K562 (cell line): ENCODE measurements around the gene MLH1. TPM values are rescaled to one million over a fixed set of nuclear protein-coding genes. Genes with fewer than 3 reads are reported as not detected.

Experiments used
- ATAC-seq: fragments of 200-7000 bp; cut with Tn5 transposase; 3 replicates; pipeline ENCODE4 v1.9.1; 2020; ENCODE audit warnings: moderate library complexity
- BruUV-seq: library from RNA; stranded (reverse); fragments of 400-500 nt; replicated peaks from 2 replicates; lab custom pipeline; 2021; lab: Mats Ljungman, UMichigan
- CTCF ChIA-PET: fragments of 300-600 bp; formaldehyde crosslinking; extraction: SDS; loops from one replicate; lab custom pipeline; 2021; ENCODE audit warnings: low intra/inter-chr PET ratio; lab: Yijun Ruan, JAX
- POLR2A ChIA-PET: fragments of 300-600, 350-650 bp; sonication (Branson Sonifier 250); formaldehyde crosslinking; extraction: SDS; loops from one replicate; lab custom pipeline; 2021; ENCODE audit warnings: antibody characterized with exemption, inconsistent platforms; lab: Yijun Ruan, JAX
- DNase-seq, 4 experiments: peaks; one replicate each; pipeline versions ENCODE4 v3.0.0 to v3.0.0-alpha.2; 2011 to 2018; ENCODE audit warnings: low spot score in 3 of 4, mixed read lengths in 3 of 4; ENCODE audit errors: extremely low read depth in 1 of 4
- FAIRE-seq: peaks from 2 replicates; lab custom pipeline; 2011; peaks lifted over from hg19 to GRCh38; lab: Jason Lieb, UNC
- H2AFZ ChIP-seq: 2 replicates; pipeline ENCODE4 v1.6.0; 2011; ENCODE audit warnings: low read depth, low read length, control low read depth, inconsistent platforms
- H3K27ac ChIP-seq: fragments of 200-600 bp; 3 replicates; pipeline ENCODE4 v1.8.0; 2011; ENCODE audit warnings: low read depth, mild to moderate bottlenecking, control low read depth, inconsistent platforms, low read length, moderate library complexity, mixed read lengths; ENCODE audit errors: extremely low read depth
- H3K27me3 ChIP-seq, 2 experiments: fragments of 300-600 bp in 1 of 2; 2 replicates in 1 of 2; 3 replicates in 1 of 2; pipeline versions ENCODE4 v1.6.0 to v1.8.0; 2011; ENCODE audit warnings: inconsistent platforms in 2 of 2, low read length in 2 of 2, mild to moderate bottlenecking in 1 of 2, mixed read lengths in 1 of 2, moderate library complexity in 1 of 2; ENCODE audit not compliant: control insufficient read depth in 2 of 2, insufficient read depth in 2 of 2
- H3K36me3 ChIP-seq: fragments of 300-600 bp; 3 replicates; pipeline ENCODE4 v1.8.0; 2011; ENCODE audit warnings: mild to moderate bottlenecking, low read length, inconsistent platforms; ENCODE audit not compliant: control insufficient read depth, insufficient read depth
- H3K4me1 ChIP-seq, 2 experiments: fragments of 200-600 bp in 1 of 2; replicated peaks in 1 of 2; 2 replicates in 1 of 2; 3 replicates in 1 of 2; pipeline versions ENCODE4 v1.5.1 to v1.8.0; 2011; ENCODE audit warnings: inconsistent platforms in 2 of 2, low read length in 2 of 2, mild to moderate bottlenecking in 1 of 2, mixed read lengths in 1 of 2, moderate library complexity in 1 of 2; ENCODE audit not compliant: control insufficient read depth in 2 of 2, insufficient read depth in 2 of 2
- H3K4me2 ChIP-seq: 2 replicates; pipeline ENCODE4 v1.6.1; 2011; ENCODE audit warnings: low read length, control low read depth, inconsistent platforms, mixed read lengths; ENCODE audit not compliant: insufficient read depth
- H3K4me3 ChIP-seq: fragments of 200-600 bp; sonication (generic), shearing (Covaris generic); 2 replicates; pipeline ENCODE4 v1.5.1; 2016; ENCODE audit warnings: control low read depth, inconsistent platforms
- H3K79me2 ChIP-seq: fragments of 200-600 bp; 3 replicates; pipeline ENCODE4 v1.8.0; 2011; ENCODE audit warnings: low read length, inconsistent platforms; ENCODE audit not compliant: control insufficient read depth, insufficient read depth
- H3K9ac ChIP-seq, 2 experiments: 2 replicates each; pipeline versions ENCODE4 v1.6.0 to v1.6.1; 2011; ENCODE audit warnings: low read depth in 2 of 2, low read length in 2 of 2, control low read depth in 1 of 2, inconsistent platforms in 1 of 2, mild to moderate bottlenecking in 1 of 2, mixed read lengths in 1 of 2; ENCODE audit not compliant: insufficient read depth in 1 of 2
- H3K9me1 ChIP-seq: one replicate; pipeline ENCODE4 v1.6.0; 2011; ENCODE audit warnings: inconsistent platforms, mild to moderate bottlenecking, low read length, moderate library complexity; ENCODE audit not compliant: control insufficient read depth, insufficient read depth
- H3K9me3 ChIP-seq: replicated peaks from 2 replicates; pipeline ENCODE4 v1.5.1; 2011; ENCODE audit warnings: low read depth, low read length, inconsistent platforms; ENCODE audit not compliant: control insufficient read depth, insufficient read depth
- H4K20me1 ChIP-seq: replicated peaks from 2 replicates; pipeline ENCODE4 v1.6.1; 2011; ENCODE audit warnings: low read length, inconsistent platforms, mixed read lengths; ENCODE audit not compliant: control insufficient read depth, insufficient read depth
- ATF4 ChIP-seq: fragments of 450-650 bp; formaldehyde crosslinking; IDR thresholded peaks from 2 replicates; pipeline ENCODE4 v1.4.0; 2022; ENCODE audit warnings: mild to moderate bottlenecking, moderate library complexity
- CEBPG ChIP-seq, 3 experiments: fragments of 200-800 bp in 1 of 3; sonication (Bioruptor generic) in 1 of 3; sonication (generic) in 1 of 3; formaldehyde crosslinking in 1 of 3; IDR thresholded peaks in 2 of 3; conservative IDR thresholded peaks in 1 of 3; 2 replicates each; pipeline versions ENCODE4 v1.6.1 to v1.8.0; 2016 to 2022; ENCODE audit warnings: missing compliant biosample characterization in 2 of 3, missing genetic modification characterization in 2 of 3, mild to moderate bottlenecking in 1 of 3, missing genetic modification reagents in 1 of 3
- CHD1 ChIP-seq: fragments of 200-600 bp; sonication (generic); IDR thresholded peaks from one replicate; pipeline ENCODE4 v1.6.1; 2012; ENCODE audit warnings: mild to moderate bottlenecking, moderate library complexity, low read length, inconsistent platforms
- E2F4 ChIP-seq: sonication (generic); formaldehyde crosslinking; IDR thresholded peaks from 2 replicates; pipeline ENCODE4 v1.8.0; 2022; ENCODE audit warnings: mild to moderate bottlenecking, low read depth, missing genetic modification reagents
- EGR1 ChIP-seq: fragments of 450-650 bp; conservative IDR thresholded peaks from 2 replicates; pipeline ENCODE4 v1.6.1; 2017; ENCODE audit warnings: mild to moderate bottlenecking
- EP300 ChIP-seq: IDR thresholded peaks from 2 replicates; pipeline ENCODE4 v1.6.1; 2012; ENCODE audit warnings: low read length, improper control_type of control experiment
- FIP1L1 ChIP-seq: fragments of 200-400 bp; formaldehyde crosslinking; IDR thresholded peaks from 2 replicates; pipeline ENCODE4 v1.6.1; 2018; ENCODE audit warnings: mild to moderate bottlenecking, low read depth, low read length; ENCODE audit not compliant: poor library complexity, severe bottlenecking
- FOXA3 ChIP-seq, 2 experiments: fragments of 450-650 bp in 1 of 2; sonication (generic) in 1 of 2; formaldehyde crosslinking; IDR thresholded peaks in 1 of 2; conservative IDR thresholded peaks in 1 of 2; 2 replicates each; pipeline versions ENCODE4 v1.4.0 to v1.8.0; 2020 to 2022; ENCODE audit warnings: mild to moderate bottlenecking in 2 of 2, missing genetic modification reagents in 1 of 2
- FOXJ2 ChIP-seq: fragments of 200-800 bp; sonication (Bioruptor generic); IDR thresholded peaks from 2 replicates; pipeline ENCODE4 v1.6.1; 2016; ENCODE audit warnings: missing genetic modification characterization, missing compliant biosample characterization
- FOXK1 ChIP-seq: sonication (generic); formaldehyde crosslinking; IDR thresholded peaks from 2 replicates; pipeline ENCODE4 v1.8.0; 2022; ENCODE audit warnings: missing genetic modification reagents, mild to moderate bottlenecking, borderline replicate concordance
- GTF2E2 ChIP-seq: fragments of 200-800 bp; sonication (Bioruptor generic); IDR thresholded peaks from 2 replicates; pipeline ENCODE4 v1.6.1; 2016; ENCODE audit warnings: missing genetic modification characterization, missing compliant biosample characterization
- HIVEP1 ChIP-seq: fragments of 250-450 bp; sonication (Bioruptor Pico); IDR thresholded peaks from 2 replicates; pipeline ENCODE4 v1.4.0; 2020; ENCODE audit warnings: mild to moderate bottlenecking
- JUND ChIP-seq, 2 experiments: IDR thresholded peaks; 2 replicates in 1 of 2; 3 replicates in 1 of 2; pipeline ENCODE4 v1.6.1; 2011; ENCODE audit warnings: borderline replicate concordance in 2 of 2, low read depth in 2 of 2, low read length in 2 of 2, improper control_type of control experiment in 1 of 2, missing biosample characterization in 1 of 2, missing genetic modification characterization in 1 of 2, missing genetic modification reagents in 1 of 2
- NR2C1 ChIP-seq, 2 experiments: fragments of 450-650 bp; IDR thresholded peaks; 2 replicates each; pipeline ENCODE4 v1.6.1; 2017; ENCODE audit warnings: mild to moderate bottlenecking in 2 of 2, antibody characterized with exemption in 1 of 2, inconsistent platforms in 1 of 2, missing compliant biosample characterization in 1 of 2, missing genetic modification characterization in 1 of 2
- POLR2H ChIP-seq: IDR thresholded peaks from 2 replicates; pipeline ENCODE4 v1.6.1; 2016; ENCODE audit warnings: missing genetic modification characterization, low read depth, mild to moderate bottlenecking, control low read depth, missing compliant biosample characterization, moderate library complexity
- SETDB1 ChIP-seq: IDR thresholded peaks from one replicate; pipeline ENCODE4 v1.6.1; 2012; ENCODE audit warnings: low read length, control low read depth, inconsistent platforms
- SNAPC5 ChIP-seq: fragments of 250-450 bp; sonication (Bioruptor Pico); IDR thresholded peaks from 2 replicates; pipeline ENCODE4 v1.8.0; 2021; ENCODE audit warnings: moderate library complexity, mild to moderate bottlenecking, inconsistent platforms
- TRIM24 ChIP-seq, 2 experiments: fragments of 450-650 bp; IDR thresholded peaks; 2 replicates each; pipeline ENCODE4 v1.6.1; 2016
- ZNF584 ChIP-seq: fragments of 200-800 bp; sonication (Bioruptor generic); IDR thresholded peaks from 2 replicates; pipeline ENCODE4 v1.6.1; 2016; ENCODE audit warnings: low read depth, mild to moderate bottlenecking, missing genetic modification characterization, missing compliant biosample characterization
- WGBS: fragments of 100-300 bp; shearing (Covaris generic); methylation state at CpG from one replicate; pipeline ENCODE4 v1.1.6; 2016; ENCODE audit warnings: low coverage, mixed read lengths; ENCODE audit not compliant: insufficient coverage; ENCODE audit errors: missing lambda C conversion rate; 5-methylcytosine and 5-hydroxymethylcytosine counted together
- in situ Hi-C: fragments of 300-500 bp; cut with MboI; formaldehyde crosslinking; loops from 4 replicates; pipeline ENCODE4 v1.15.0; 2018; ENCODE audit warnings: inconsistent platforms, mixed read lengths
- intact Hi-C: fragments of 100-400 bp; cut with micrococcal nuclease; formaldehyde crosslinking; loops from 2 replicates; pipeline ENCODE4 v1.14.2; 2022
- polyA plus RNA-seq, 8 experiments: library from polyadenylated mRNA; depleted of rRNA in 4 of 8; stranded (reverse) in 5 of 8; unstranded in 3 of 8; fragments of >200 nt; fragmentation: Nextera tagmentation in 2 of 8; fragmentation: Illumina TruSeq in 1 of 8; extraction: Ambion mirVana in 2 of 8; extraction: Trizol in 1 of 8; gene quantifications; 2 replicates each; pipeline versions ENCODE4 v1.2.1 to v1.2.3, GENCODE V29; 2011 to 2014; ENCODE audit warnings: inconsistent platforms in 1 of 8, missing spikeins in 1 of 8
- total RNA-seq, 7 experiments: library from RNA; depleted of rRNA in 6 of 7; stranded (reverse); fragments of >200 nt in 6 of 7; fragmentation: Illumina TruSeq in 2 of 7; extraction: Trizol in 2 of 7; gene quantifications; 2 replicates each; pipeline versions ENCODE4 v1.2.1 to v1.2.3, GENCODE V29; 2011 to 2021; ENCODE audit warnings: low replicate concordance in 1 of 7

The MLH1 gene
- total and polyA plus RNA-seq, 9 of the 15 experiments (the other 6 are each of a cell fraction or from before 2014, with no cell fraction given) = 76.4 to 155 (median 117) TPM

- TF ChIP-seq E2F4 (CRISPR knock-in tag) (no peak), EGR1 (no peak), SNAPC5 (CRISPR knock-in tag) (no peak)
Measured at GRCh38 chr3:37032961-37033360, 39.6 kb downstream of the MLH1 start (continued).

- 84% methylated on average over 3 of the region's 3 CpGs for whole genome bisulfite sequencing
- POLR2A ChIA-PET = interaction anchor here (0.6 to 2.5 kb wide), 5 partner anchors 12 to 362 kb away, joined by 3 to 7 read pairs (median 3); partner anchors contain the start of gene MLH1
- FAIRE-seq = no peak
- Histone ChIP-seq H3K36me3 (peaks cover 97% of the 10 kb centered on the region), H3K9me3 (peaks cover 3% of the 10 kb centered on the region), H2AFZ (no peak overlapping the region), H3K4me2 (no peak overlapping the region), H3K9me1 (no peaks in the 10 kb centered on the region), H3K79me2 (no peaks in the 10 kb centered on the region), H3K4me3 (no peak overlapping the region), H3K4me1 (no peaks in the 10 kb centered on the region), H3K9ac (no peak overlapping the region), H3K27me3 (no peaks in the 10 kb centered on the region), H4K20me1 (no peaks in the 10 kb centered on the region), H3K27ac (no peak overlapping the region)
- no TSS peak for BruUV-seq
- intact Hi-C loops (no loop called here), in situ Hi-C loops (no loop called here)
- ATAC-seq = no peak
- no peak for DNase-seq
- CTCF ChIA-PET = no interaction called here
- TF ChIP-seq FOXK1 (CRISPR knock-in tag) (no peak), FIP1L1 (no peak), POLR2H (no peak), JUND (IDR thresholded peaks at IDR 0.05; ENCODE audit: borderline replicate concordance, low read depth, low read length) (no peak), JUND (tag; IDR thresholded peaks at IDR 0.05; ENCODE audit: borderline replicate concordance, low read depth, low read length) (no peak), FOXJ2 (tag) (peak; percentile 58), NR2C1 (IDR thresholded peaks at IDR 0.05) (no peak), NR2C1 (tag; IDR thresholded peaks at IDR 0.05) (peak; percentile 21; the same call in 1 of the 2 replicates), GTF2E2 (tag) (no peak), ATF4 (CRISPR knock-in tag) (peak; percentile 75), TRIM24 (IDR thresholded peaks at IDR 0.05) (peak in 1 of 2 experiments; percentile 58; a peak in 1 of 4 replicates), CHD1 (no peak), SETDB1 (no peak), FOXA3 (CRISPR knock-in tag; conservative IDR thresholded peaks at IDR 0.05 in 1 of 2, IDR thresholded peaks at IDR 0.05 in 1 of 2) (peak in 1 of 2 experiments; percentile 72; a peak in 2 of 4 replicates), HIVEP1 (CRISPR knock-in tag) (no peak), CEBPG (CRISPR knock-in tag; IDR thresholded peaks at IDR 0.05) (no peak), CEBPG (tag; conservative IDR thresholded peaks at IDR 0.05 in 1 of 2, IDR thresholded peaks at IDR 0.05 in 1 of 2) (peak in 1 of 2 experiments; percentile 85; a peak in 2 of 4 replicates), EP300 (peak; percentile 40; the same call in 1 of the 2 replicates), ZNF584 (CRISPR knock-in tag) (peak; percentile 63; the same call in 1 of the 2 replicates)
Measured at GRCh38 chr3:37037352-37037751, 44.0 kb downstream of the MLH1 start.
